Glomerular visceral epithelial cell (primary cell): Measurements from ENCODE around the gene NEBL.

Source experiments
- DNase-seq: peaks from one replicate; pipeline ENCODE4 v3.0.0-alpha.2; 2016; ENCODE audit errors: extremely low spot score

Gene NEBL

DNA sequence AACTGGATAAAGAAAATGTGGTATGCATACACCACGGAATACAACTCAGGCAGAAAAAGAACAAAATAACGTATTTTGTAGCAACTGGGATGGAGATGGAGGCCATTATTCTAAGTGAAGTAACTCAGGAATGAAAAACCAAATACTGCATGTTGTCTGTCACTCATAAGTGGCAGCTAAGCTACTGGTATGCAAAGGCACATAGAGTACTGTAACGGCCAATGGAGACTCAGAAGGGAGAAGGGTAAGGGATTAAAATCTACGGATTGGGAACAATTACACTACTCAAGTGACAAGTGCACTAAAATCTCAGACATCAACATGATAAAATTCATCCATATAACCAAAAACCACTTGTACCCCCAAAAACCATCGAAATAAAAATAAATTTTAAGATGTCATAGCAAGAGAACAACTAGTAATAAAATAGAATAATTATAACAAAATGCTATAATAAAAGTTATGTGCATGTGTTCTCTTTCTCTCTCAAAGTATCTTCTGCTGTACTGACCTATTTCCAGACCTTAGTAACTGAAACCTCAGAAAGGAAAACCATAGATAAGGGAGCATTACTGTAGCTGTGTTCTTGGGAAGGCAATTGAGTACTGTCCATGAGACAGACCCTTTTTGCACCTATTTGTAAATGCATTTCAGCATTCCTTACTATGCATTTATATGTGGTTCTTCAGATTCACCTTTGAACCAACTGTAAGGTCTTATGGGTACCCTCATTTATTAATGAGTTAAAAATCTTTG lies 6.7 kb upstream of the NEBL start:
- DNase-seq, result no peak

DNA sequence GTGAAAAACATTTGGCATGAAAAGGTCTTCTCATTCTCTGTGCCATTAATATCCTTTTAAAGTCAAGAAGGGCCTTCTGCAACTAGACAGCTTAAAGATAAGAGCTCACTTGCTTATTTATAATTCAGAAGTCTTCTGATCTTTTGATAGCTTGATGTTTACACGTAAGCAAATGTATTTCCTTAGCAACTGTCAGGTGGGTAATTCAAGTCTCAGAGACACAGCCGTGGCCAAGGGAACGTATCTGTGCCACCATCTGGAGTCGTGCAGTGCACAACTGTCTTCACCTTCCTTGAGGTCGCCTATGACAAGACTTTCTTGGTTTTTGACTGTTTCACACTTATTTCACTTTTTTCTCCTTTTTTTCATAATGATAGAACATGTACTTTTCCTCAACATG lies 4.0 kb upstream of the NEBL start:
- no peak for DNase-seq

- DNase-seq, result no peak
These were observed 1.9 kb upstream of the NEBL start for GRCh38 chr10:20898866-20899535.

GRCh38 chr10:20893297-20893696 lies 3.8 kb downstream of the NEBL start:
- no peak for DNase-seq

- no peak for DNase-seq
These were observed 4.3 kb downstream of the NEBL start for GRCh38 chr10:20892796-20893195.

DNA sequence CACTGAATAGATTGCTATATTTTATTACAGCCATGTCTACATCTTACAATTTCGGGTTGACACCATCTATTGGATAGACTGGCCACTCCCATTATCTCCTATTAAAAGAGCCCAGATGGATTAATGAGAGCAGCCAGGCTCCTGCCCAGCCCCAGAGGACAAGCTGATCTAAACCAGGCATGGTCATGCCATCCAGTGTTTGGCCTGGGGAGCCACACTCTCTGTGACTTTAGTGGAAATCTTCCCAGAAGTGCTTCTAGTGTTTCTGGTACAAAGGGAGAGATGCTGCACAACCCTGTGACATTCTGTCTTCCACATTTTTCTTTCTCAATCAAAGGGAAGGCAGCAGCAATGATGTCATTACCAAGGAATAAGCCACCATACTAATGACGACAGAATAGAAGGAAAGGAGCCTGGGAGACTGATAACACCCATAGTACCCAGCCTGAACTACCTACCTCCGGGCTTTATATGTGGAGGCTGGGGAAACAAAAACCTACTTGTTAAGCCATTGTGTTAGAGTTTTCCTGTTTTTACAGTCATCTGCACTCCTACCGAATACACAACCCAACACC lies 5.0 kb downstream of the NEBL start:
- no peak for DNase-seq

DNA sequence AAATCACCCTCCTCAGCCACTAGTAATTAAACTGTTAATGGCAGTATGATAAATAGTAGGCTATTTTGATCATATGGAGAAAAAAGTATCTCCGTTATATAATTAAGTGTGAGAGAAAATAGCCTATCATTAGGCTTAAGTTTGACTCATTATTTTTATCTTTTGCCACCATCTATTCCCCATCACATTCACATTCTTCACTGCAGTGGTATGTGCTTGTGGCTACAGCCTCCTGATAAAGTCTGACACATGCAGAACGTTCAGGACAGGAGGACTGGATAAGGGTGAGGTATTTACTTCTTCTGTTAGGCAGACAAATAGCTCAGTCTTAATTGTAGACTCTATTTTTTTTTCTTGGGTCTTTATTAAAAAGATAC lies 5.8 kb downstream of the NEBL start:
- DNase-seq, result no peak

GRCh38 chr10:20890491-20891337 lies 6.4 kb downstream of the NEBL start:
- DNase-seq, result no peak

- DNase-seq, result no peak
These were observed 7.1 kb downstream of the NEBL start for GRCh38 chr10:20890009-20890408.

- DNase-seq, result no peak
These were observed 8.3 kb downstream of the NEBL start for GRCh38 chr10:20888620-20889330.

- DNase-seq, result no peak
These were observed 9.2 kb downstream of the NEBL start for GRCh38 chr10:20887706-20888555.

DNA sequence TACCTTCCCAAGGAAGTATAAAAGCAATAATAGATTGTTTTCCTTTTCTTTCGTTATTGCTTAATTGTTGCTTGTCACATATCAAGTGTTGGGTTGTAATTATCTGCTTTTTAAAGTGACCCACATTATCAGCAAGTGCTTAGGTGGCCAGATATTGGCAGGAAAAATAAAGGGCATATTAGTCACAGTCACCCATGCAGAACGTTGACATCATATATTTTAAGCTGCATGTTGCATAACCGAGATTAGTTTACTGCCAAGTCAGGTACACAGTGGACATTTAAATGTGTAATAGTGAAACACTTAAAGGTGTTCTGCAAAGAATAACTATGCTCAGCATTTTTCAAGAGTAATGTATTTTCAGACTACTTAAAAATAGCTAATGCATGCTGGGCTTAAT lies 11.4 kb downstream of the NEBL start:
- peak; percentile 16 for DNase-seq

DNA sequence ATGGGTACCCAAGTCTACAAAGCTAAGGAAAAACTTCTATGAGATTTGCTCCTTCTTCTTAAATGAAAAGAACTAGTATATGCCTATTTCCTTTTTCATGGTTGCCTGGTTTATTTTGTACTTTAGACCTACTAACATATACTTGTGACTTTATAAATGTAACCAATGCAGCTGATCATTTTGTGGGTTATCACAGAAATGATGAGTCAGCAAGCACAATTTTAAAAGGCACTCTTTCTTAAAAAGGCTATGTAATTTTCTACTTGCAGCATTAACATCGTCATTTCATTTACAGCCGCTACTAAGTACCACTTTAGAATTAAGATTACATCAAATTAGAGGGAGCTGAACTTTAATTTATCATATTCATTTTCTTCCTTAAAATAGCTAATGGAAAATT lies 13.6 kb downstream of the NEBL start:
- DNase-seq, result no peak

DNA sequence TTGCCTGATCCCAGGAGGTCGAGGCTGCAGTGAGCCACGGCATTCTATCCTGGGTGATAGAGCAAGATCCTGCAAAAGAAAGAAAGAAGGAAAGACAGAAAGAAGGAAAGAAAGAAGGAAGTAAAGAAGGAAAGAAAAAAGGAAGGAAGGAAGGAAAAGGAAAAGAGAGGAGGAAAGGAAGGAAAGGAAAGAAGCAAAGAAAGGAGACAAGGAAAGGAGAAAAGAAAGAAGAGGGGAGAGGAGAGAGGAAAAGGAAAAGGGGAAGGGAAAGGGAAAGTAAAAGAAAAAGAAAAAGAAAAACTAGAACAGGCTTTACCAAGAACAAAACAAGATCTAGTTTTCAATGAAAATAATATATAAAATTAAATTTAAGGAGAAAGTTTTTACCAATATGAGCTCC lies 15.0 kb downstream of the NEBL start:
- DNase-seq, result no peak

DNA sequence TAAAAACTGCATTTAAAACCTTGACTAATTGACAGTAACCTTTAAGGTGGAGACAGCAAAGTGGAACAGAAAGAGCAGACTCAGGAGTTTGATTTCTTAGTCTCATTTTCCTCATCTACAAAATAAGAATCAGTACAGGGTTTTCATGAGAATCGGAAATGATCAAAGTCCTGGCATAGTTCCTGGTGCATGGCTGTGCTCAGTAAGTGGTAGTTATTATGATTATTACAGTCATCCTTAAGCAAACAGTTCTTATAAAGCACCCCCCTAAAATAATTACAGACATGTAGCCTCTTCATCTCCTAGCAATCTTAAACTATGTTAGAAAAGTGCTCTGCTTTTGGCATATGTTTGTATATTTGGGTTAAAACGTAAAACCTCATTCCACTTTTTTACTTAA lies 18.0 kb downstream of the NEBL start:
- no peak for DNase-seq

GRCh38 chr10:20877986-20878983 lies 18.8 kb downstream of the NEBL start:
- no peak for DNase-seq

- no peak for DNase-seq
These were observed 19.6 kb downstream of the NEBL start for GRCh38 chr10:20877554-20877953.

DNA sequence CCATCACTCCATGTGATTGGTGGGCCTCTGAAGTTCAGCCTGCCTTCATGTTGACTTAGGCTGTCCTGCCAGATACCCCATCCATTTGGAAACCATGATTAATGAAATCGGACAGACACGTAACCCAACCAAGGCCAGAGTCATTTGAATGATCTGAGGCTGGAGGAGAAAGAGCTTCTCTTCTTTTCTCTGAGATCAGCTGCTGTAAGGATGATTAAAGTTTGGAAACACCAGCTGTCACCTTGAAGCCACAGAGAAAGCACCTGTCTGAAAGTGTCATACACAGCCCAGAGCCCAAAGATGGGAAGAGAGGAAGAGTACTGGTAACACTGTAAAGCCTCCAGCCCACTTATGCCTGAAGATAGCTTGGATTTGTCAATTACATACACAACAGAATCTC lies 22.9 kb downstream of the NEBL start:
- no peak for DNase-seq

DNA sequence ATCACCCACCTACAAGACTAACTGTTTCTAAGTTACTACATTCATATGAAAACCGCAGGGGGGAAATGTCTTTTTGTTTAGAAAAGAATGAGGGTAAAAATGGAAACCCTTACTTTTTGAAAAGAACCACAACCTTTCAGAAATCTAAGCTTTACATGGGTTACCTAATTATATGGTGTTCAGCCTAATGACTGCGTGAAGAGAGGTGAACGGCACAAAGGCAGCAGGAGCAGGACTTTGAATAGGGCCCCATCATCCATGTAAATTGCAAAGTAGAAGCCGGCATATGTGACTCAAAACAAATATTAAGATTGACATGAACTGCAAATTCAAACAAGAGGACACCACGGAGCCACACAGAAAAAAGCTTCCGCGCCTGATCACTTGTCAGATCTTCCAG lies 25.1 kb downstream of the NEBL start:
- no peak for DNase-seq

- DNase-seq, result no peak
These were observed 26.3 kb downstream of the NEBL start for GRCh38 chr10:20870834-20871233.
